Mesendoderm (in vitro differentiated cells): Measurements from ENCODE around the gene S100A12. TPM values are rescaled to one million over a fixed set of nuclear protein-coding genes. Genes with fewer than 3 reads are reported as not detected.

Source experiments
- DNase-seq: peaks from one replicate; pipeline ENCODE4 v3.0.0; 2013
- H2AK5ac ChIP-seq: 2 replicates; pipeline ENCODE4 v1.6.1; 2013; ENCODE audit warnings: low read length, inconsistent platforms
- H2BK120ac ChIP-seq: 2 replicates; pipeline ENCODE4 v1.6.1; 2013; ENCODE audit warnings: low read depth, mild to moderate bottlenecking, low read length, moderate library complexity, mixed read lengths
- H2BK15ac ChIP-seq: replicated peaks from 2 replicates; pipeline ENCODE4 v1.6.1; 2013; ENCODE audit warnings: low read depth, mild to moderate bottlenecking, moderate library complexity
- H2BK5ac ChIP-seq: 2 replicates; pipeline ENCODE4 v1.6.1; 2013; ENCODE audit warnings: low read length, inconsistent platforms
- H3K18ac ChIP-seq: 2 replicates; pipeline ENCODE4 v1.6.1; 2013; ENCODE audit warnings: mild to moderate bottlenecking, low read length, mixed read lengths
- H3K23ac ChIP-seq: one replicate; pipeline ENCODE4 v1.6.1; 2013; ENCODE audit warnings: low read length
- H3K27ac ChIP-seq: 2 replicates; pipeline ENCODE4 v1.5.1; 2013; ENCODE audit warnings: low read depth, mild to moderate bottlenecking, inconsistent platforms, low read length, moderate library complexity
- H3K27me3 ChIP-seq: 2 replicates; pipeline ENCODE4 v1.6.1; 2013; ENCODE audit warnings: low read length, control low read depth, mild to moderate bottlenecking, inconsistent platforms; ENCODE audit not compliant: insufficient read depth, poor library complexity
- H3K36me3 ChIP-seq: 2 replicates; pipeline ENCODE4 v1.6.1; 2013; ENCODE audit warnings: low read length, inconsistent platforms; ENCODE audit not compliant: control insufficient read depth, insufficient read depth
- H3K4ac ChIP-seq: one replicate; pipeline ENCODE4 v1.6.1; 2013; ENCODE audit warnings: low read depth, mild to moderate bottlenecking, low read length, moderate library complexity
- H3K4me1 ChIP-seq: 2 replicates; pipeline ENCODE4 v1.6.1; 2013; ENCODE audit warnings: low read depth, low read length, inconsistent platforms; ENCODE audit not compliant: control insufficient read depth
- H3K4me2 ChIP-seq: 2 replicates; pipeline ENCODE4 v1.6.1; 2013; ENCODE audit warnings: low read length
- H3K4me3 ChIP-seq: 2 replicates; pipeline ENCODE4 v1.5.1; 2013; ENCODE audit warnings: mild to moderate bottlenecking, low read length
- H3K56ac ChIP-seq: one replicate; pipeline ENCODE4 v1.6.1; 2013; ENCODE audit warnings: low read length
- H3K79me1 ChIP-seq: 2 replicates; pipeline ENCODE4 v1.6.1; 2013; ENCODE audit warnings: low read length, inconsistent platforms
- H3K79me2 ChIP-seq: 2 replicates; pipeline ENCODE4 v1.6.1; 2013; ENCODE audit warnings: mild to moderate bottlenecking, low read length; ENCODE audit not compliant: control insufficient read depth, insufficient read depth
- H3K9ac ChIP-seq: 2 replicates; pipeline ENCODE4 v1.6.1; 2013; ENCODE audit warnings: low read length, inconsistent platforms
- H4K5ac ChIP-seq: one replicate; pipeline ENCODE4 v1.6.1; 2013; ENCODE audit warnings: low read length
- H4K8ac ChIP-seq: one replicate; pipeline ENCODE4 v1.6.1; 2013; ENCODE audit warnings: low read depth, mild to moderate bottlenecking, control low read depth, low read length, moderate library complexity
- WGBS: extraction: QIAGEN DNeasy Blood & Tissue Kit; methylation state at CpG from one replicate; pipeline ENCODE4 v1.1.7; 2013; ENCODE audit warnings: low lambda C conversion rate, missing lambda C conversion rate; ENCODE audit not compliant: insufficient coverage; ENCODE audit errors: extremely low coverage; 5-methylcytosine and 5-hydroxymethylcytosine counted together
- small RNA-seq: library from polyadenylated mRNA; stranded (forward); fragments of <200 nt; extraction: miRNeasy Mini kit (QIAGEN cat#:217004); gene quantifications from one replicate; pipeline ENCODE3, GENCODE V24; 2013; ENCODE audit not compliant: insufficient read depth

The S100A12 gene

GRCh38 chr1:153337980-153338853, 37.2 kb downstream of the S100A12 start:
- Histone ChIP-seq H3K79me1 (no peaks in the 10 kb centered on the region), H4K5ac (no peak overlapping the region), H3K4me1 (peaks cover under 1% of the 10 kb centered on the region), H2AK5ac (no peak overlapping the region), H2BK5ac (no peak overlapping the region), H3K79me2 (no peaks in the 10 kb centered on the region), H3K27ac (no peak overlapping the region), H3K36me3 (no peaks in the 10 kb centered on the region), H3K27me3 (no peaks in the 10 kb centered on the region), H3K4me2 (no peak overlapping the region), H3K56ac (no peak overlapping the region), H2BK120ac (no peak overlapping the region), H3K4me3 (no peak overlapping the region), H3K18ac (no peak overlapping the region), H3K9ac (no peak overlapping the region), H3K23ac (no peak overlapping the region), H4K8ac (no peak overlapping the region), H3K4ac (no peak overlapping the region), H2BK15ac (no peak overlapping the region)
- WGBS, result no CpG with 5 or more reads among the region's 8 CpGs
- DNase-seq, result no peak

- H3K27ac ChIP-seq, result no peak overlapping the region
- H3K18ac ChIP-seq, result no peak overlapping the region
- no peak overlapping the region for H3K4ac ChIP-seq
- no peaks in the 10 kb centered on the region for H3K79me1 ChIP-seq
- no peaks in the 10 kb centered on the region for H3K4me1 ChIP-seq
- no peak overlapping the region for H4K5ac ChIP-seq
- no peaks in the 10 kb centered on the region for H3K27me3 ChIP-seq
- H2BK15ac ChIP-seq, result no peak overlapping the region
- H2AK5ac ChIP-seq, result no peak overlapping the region
- H3K4me3 ChIP-seq, result no peak overlapping the region
- no peaks in the 10 kb centered on the region for H3K36me3 ChIP-seq
- H2BK5ac ChIP-seq, result no peak overlapping the region
- H3K23ac ChIP-seq, result no peak overlapping the region
- H3K79me2 ChIP-seq, result no peaks in the 10 kb centered on the region
- H4K8ac ChIP-seq, result no peak overlapping the region
- H3K56ac ChIP-seq, result no peak overlapping the region
- no peak for DNase-seq
- no peak overlapping the region for H3K4me2 ChIP-seq
- no peak overlapping the region for H2BK120ac ChIP-seq
- no peak overlapping the region for H3K9ac ChIP-seq
Measured at GRCh38 chr1:153336650-153337049, 38.8 kb downstream of the S100A12 start.

- Histone ChIP-seq H2BK5ac (no peak overlapping the region), H3K4me3 (no peak overlapping the region), H3K56ac (no peak overlapping the region), H3K18ac (no peak overlapping the region), H3K36me3 (no peaks in the 10 kb centered on the region), H4K8ac (no peak overlapping the region), H2BK15ac (no peak overlapping the region), H3K27me3 (no peaks in the 10 kb centered on the region), H3K4me1 (no peaks in the 10 kb centered on the region), H3K27ac (no peak overlapping the region), H4K5ac (no peak overlapping the region), H3K4ac (no peak overlapping the region), H3K23ac (no peak overlapping the region), H3K4me2 (no peak overlapping the region), H2BK120ac (no peak overlapping the region), H3K9ac (no peak overlapping the region), H3K79me1 (no peaks in the 10 kb centered on the region), H3K79me2 (no peaks in the 10 kb centered on the region), H2AK5ac (no peak overlapping the region)
- no CpG with 5 or more reads among the region's 1 CpG for WGBS
- no peak for DNase-seq
Measured at GRCh38 chr1:153333902-153334301, 41.5 kb downstream of the S100A12 start.

- Histone ChIP-seq H3K4me2 (no peak overlapping the region), H3K23ac (no peak overlapping the region), H2BK120ac (no peak overlapping the region), H3K56ac (no peak overlapping the region), H3K4me1 (no peaks in the 10 kb centered on the region), H3K4ac (no peak overlapping the region), H2AK5ac (no peak overlapping the region), H4K8ac (no peak overlapping the region), H3K4me3 (no peak overlapping the region), H3K9ac (no peak overlapping the region), H3K18ac (no peak overlapping the region), H3K27me3 (no peaks in the 10 kb centered on the region), H3K27ac (no peak overlapping the region), H3K36me3 (no peaks in the 10 kb centered on the region), H4K5ac (no peak overlapping the region), H2BK5ac (no peak overlapping the region), H2BK15ac (no peak overlapping the region), H3K79me2 (no peaks in the 10 kb centered on the region), H3K79me1 (no peaks in the 10 kb centered on the region)
- DNase-seq, result no peak
Measured at GRCh38 chr1:153324912-153325311, 50.5 kb downstream of the S100A12 start.

Small RNA genes lying within 50 kb of the gene (small RNA-seq; reads per million reads assigned to genes)
- not detected for gene RNU6-160P
- gene S100A15A, result not detected
